GM19035 (cell line): Measurements from ENCODE around the gene HSF2BP.
"Not testable (repeated sequence)": the region's sequence is repeated elsewhere in the genome, so short reads cannot be mapped to it uniquely, and the experiment has no call there.

Experiments used
- ATAC-seq: cut with Tn5 transposase; IDR thresholded peaks from one replicate; pipeline ENCODE4 v1.9.1; 2021; ENCODE audit not compliant: unreplicated experiment

The HSF2BP gene

DNA sequence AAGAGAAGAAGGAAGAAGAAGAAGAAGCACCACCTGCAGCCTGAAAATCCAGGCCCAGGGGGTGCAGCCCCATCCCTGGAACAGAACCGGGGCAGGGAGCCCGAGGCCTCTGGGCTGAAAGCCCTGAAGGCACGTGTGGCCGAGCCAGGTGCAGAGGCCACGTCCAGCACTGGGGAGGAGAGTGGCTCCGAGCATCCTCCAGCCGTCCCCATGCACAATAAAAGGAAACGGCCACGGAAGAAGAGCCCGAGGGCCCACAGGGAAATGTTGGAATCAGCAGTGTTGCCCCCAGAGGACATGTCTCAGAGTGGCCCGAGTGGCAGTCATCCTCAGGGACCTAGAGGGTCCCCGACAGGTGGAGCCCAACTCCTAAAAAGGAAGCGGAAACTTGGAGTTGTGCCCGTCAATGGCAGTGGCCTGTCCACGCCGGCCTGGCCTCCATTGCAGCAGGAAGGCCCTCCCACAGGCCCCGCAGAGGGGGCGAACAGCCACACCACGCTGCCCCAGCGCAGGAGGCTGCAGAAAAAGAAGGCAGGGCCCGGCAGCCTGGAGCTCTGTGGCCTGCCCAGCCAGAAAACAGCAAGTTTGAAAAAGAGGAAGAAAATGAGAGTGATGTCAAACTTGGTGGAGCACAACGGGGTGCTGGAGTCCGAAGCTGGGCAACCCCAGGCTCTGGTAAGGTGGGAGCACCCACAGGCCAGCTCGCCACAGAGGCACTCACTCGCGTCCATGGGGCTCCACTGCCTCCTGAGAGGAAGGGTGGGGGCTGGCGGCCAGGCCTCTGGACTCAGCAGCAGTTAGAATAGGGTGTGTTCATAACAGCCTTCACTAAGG lies 28.5 kb upstream of the HSF2BP start:
- ATAC-seq = no peak

DNA sequence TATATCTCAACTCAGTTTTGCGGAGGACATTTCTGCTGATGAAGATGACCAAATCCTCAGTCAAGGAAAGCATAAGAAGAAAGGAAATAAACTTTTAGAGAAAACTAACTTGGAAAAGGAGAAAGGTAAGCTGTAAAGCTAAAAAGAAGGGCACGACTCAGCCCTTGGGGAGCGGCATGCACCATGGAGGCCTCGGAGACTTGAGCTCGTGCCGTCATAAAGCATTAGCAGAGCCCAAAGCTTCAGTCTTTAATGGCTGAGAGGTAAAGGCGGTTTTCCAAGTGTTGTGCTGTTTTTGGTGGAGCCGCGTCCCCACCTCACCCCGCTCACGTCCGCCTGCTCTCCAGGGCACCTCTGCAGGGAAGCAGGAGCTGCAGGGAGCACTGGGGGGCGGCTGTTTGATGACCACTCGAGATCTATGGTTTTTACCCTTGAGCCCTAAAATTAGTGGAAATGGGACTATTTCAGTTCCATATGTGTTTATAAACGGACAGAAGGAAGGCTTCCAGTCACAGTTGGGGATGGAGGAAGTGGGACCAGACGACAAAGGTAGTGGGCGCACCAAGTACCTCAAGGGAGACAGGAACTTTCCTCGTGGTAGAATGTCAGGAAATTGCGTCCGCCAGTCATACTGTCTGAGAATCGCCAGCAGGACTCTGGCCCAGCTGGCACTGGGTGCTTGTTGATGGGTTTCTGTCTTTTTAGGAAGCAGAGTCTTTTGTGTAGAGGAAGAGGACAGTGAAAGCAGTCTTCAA lies 27.7 kb upstream of the HSF2BP start:
- no peak for ATAC-seq

DNA sequence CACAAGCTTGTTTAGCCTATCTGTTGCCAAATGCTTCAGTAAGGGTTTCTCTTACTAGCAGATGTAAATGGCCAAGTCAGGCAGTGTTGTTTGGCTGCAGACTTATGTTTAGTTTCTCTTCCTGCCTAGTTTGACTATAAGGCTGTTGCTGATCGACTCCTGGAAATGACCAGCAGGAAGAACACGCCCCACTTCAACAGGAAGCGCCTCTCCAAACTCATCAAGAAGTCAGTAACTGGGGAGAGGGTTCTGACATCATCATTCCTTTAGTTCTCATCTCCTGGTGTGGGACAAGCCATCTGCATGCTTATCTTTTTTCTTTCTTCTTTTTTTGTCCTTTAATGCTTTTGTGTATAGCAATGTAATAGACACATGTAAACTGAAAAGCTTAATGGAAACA lies 25.1 kb upstream of the HSF2BP start:
- ATAC-seq = no peak

DNA sequence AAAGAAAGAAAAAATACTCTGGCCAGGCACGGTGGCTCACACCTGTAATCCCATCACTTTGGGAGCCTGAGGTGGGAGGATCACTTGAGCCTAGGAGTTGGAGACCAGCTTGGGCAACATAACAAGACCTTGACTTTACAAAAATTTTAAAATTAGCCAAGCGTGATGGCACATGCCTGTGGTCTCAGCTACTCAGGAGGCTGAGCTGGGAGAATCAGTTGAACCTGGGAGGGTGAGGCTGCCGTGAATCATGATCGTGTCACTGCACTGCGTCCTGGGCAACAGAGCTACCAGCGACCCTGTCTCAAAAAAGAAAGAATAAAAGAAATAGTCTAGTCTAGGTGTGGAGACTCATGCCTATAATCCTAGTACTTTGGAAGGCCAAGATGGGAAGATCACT lies 22.4 kb upstream of the HSF2BP start:
- ATAC-seq = no peak

DNA sequence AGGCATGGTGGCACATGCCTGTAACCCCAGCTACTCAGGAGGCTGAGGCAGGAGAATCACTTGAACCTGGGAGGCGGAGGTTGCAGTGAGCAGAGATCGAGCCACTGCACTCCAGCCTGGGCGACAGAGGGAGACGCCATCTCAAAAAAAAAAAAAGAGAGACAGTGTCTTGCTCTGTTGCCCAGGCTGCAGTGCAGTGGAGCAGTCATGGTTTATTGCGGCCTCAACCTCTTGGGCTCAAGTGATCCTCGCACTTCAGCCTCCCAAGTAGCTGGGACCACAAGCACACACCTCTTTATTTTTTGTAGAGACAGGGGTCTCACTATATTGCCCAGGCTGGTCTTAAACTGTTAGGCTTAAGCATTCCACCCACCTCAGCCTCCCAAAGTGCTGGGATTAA lies 21.1 kb upstream of the HSF2BP start:
- not testable (repeated sequence) for ATAC-seq

DNA sequence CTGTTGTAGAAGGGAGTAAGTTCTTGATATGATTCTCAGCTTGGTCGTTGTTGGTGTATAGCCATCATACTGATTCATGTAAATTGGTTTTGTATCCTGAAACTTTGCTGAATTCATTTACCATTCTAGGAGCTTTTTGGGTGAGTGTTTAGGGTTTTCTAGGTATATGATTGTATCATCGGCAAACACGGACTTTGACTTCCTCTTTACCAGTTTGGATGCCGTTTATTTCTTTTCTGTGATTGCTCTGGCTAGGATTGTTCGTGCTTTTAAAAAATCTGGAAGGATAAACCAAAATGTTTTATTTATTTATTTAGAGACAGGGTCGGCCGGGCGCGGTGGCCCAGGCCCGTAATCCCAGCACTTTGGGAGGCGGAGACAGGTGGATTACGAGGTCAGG lies 20.7 kb upstream of the HSF2BP start:
- no peak for ATAC-seq

DNA sequence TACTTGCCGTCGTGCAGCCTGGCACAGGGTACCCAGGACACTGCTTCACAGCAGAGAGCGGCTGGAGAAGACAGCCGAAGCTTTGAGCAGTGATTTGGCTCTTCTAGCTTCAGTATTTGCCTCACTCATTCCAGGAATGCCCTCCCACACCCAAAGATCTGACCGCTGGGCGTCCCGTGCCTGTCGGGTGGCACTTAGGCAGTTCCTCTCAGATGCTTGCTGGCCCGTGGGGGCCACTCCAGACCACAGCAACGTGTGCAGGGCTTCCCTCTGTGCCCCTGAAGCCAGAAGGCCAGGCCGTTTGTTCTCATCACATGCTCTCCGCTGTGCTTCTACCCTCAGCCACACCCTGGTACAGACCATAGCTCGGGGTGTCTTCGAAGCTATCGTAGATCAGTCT lies 17.1 kb upstream of the HSF2BP start:
- ATAC-seq = no peak

DNA sequence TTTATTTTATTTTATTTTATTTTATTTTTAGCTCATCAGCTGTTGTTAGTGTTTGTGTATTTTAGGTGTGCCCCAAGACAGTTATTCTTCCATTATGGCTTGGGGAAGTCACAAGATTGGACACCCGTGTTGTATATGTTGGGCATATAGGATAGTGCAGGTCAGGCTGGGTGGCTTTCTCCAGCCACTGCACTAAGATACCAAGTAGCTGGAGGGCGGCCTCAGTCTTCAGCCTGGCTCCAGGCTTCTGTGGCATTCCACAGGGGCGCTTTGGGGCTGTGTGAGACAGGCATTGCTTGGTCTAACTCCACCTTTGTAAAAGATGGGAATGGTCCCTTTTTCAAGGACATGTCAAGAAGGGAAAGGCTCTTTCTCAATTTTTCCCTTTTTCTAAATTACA lies 16.6 kb upstream of the HSF2BP start:
- ATAC-seq = no peak

DNA sequence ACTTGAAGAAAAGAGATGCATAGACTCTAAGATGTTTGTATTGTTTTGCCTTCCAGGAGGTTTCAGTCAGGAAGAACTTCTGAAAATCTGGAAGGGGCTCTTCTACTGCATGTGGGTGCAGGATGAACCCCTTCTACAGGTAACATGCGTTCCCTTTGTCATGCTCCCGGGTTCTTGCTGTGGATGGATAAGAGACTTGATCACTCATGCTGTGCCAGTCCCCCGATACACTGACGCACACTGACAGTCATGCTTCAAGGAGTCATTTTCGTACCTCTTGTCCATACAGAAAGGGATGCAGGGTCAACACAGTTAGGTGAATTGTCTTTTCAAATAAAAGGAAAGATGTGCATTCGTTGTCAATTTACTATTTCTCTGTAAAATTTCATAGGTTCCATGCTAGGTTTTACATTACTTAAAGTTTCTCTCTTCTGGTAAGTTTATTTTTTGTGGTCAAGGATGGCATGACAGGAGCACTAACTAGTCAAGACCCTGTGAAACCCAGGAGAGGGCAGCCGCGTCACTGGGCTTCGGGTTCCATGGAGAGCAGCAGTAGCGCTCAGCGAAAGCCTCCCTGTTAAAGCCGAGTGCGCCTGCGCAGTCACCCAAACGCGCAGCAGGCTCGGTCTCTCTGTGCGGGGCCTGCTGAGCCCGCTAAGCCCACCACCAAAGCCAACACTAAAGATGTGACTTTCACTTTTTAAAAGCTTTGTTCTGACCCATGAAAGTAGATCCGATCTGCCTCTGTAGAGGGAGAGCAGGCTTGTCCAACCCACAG lies 10.7 kb upstream of the HSF2BP start:
- no peak for ATAC-seq

DNA sequence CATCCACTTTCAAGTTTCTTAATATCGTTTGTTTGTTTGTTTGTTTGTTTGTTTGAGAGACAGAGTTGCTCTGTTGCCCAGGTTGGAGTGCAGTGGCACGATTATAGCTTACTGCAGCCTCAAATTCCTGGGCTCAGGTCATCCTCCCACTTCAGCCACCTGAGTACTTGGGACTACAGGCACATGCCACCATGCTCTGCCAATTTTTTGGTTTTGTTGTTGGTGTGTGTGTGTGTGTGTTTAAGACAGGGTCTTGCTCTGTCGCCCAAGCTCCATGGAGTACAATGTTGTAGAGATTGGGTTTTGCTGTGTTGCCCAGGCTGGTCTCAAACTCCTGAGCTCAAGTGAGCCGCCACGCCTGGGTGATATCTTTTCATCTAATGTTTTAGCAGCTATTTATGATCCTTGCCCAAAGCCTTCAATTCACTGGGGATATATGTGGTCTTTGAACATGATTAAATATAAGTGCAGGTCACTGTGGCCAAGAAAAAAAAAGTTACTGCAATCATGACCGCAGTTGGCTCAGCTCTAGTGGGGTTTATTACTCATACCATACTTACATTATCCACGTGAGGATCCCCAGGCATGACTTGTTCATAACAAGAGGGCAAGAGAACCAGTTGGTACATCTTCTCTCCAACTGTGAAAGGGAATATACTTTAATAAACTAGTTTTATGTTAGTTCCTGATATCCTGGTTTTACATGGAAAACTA lies 8.1 kb upstream of the HSF2BP start:
- no peak for ATAC-seq

DNA sequence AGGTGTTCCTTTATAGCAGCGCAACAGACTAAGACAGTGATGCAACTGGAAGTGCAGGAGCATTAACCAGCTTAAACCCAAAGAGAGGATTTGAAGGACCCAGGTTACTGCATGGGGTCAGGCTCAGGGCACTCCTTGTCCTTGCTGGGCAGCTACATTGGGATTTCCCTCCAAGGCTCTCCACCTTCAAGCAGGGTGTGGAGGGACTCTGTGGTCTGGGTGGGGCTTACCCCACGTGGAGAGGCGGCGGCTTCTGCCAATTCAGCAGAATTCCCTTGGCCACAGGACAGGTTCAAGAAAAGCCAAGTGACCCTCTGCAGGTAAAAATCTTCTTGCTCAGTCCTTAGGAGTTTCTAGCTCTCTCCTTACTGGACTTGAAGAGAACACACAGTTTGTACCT lies 6.6 kb upstream of the HSF2BP start:
- no peak for ATAC-seq

DNA sequence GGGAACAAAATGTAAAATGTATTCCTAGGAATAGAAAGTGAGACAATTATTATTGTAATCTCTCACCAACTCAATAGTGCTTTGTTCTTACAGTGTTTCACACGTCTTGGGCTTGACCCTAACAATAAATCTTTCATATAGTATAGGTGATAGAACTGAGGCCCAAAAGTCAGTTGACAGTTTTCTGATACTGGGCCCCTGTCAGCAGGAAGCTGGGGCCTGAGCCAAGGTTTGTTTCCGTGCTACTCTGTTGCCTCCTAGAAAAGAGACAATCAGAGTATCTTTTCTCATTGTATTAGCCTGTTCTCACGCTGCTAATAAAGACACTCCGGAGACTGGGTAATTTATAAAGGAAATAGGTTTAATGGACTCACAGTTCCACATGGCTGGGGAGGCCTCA lies 5.1 kb upstream of the HSF2BP start:
- ATAC-seq = no peak

DNA sequence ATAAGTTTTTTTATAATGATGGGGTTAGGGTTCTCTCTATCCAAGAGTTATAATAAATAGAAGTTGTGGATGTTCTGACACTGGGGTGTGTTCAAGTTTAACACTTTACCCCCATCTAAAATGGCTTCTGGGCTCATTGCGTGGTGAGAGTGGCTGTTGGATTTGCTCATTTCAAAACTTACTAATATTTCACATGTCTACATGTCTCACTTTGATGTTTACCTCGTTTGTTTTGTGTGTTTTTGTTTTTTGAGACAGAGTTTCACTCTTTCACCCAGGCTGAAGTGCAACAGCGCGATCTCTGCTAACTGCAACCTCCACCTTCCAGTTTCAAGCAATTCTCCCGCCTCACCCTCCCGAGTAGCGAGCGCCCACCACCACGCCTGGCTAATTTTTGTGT lies 3.7 kb upstream of the HSF2BP start:
- ATAC-seq = no peak

DNA sequence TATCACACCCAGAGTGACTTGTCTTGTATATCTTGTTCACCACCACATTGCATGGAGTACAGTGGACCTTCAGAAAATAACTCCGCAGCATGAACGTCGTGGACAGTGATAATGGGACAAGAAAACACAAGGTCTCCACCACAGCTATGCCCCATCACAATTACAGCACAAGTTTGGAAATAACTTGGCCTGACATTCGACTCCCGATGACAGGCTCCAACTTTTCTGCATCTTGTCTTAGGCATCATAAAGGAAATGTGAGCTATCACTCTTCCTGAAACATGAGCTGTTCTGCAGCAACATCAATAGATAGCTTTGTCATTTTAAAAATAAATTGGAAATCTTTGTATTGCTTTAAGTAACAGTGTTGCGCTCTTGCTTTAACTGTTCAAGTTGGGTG lies 3.0 kb upstream of the HSF2BP start:
- ATAC-seq = no peak

DNA sequence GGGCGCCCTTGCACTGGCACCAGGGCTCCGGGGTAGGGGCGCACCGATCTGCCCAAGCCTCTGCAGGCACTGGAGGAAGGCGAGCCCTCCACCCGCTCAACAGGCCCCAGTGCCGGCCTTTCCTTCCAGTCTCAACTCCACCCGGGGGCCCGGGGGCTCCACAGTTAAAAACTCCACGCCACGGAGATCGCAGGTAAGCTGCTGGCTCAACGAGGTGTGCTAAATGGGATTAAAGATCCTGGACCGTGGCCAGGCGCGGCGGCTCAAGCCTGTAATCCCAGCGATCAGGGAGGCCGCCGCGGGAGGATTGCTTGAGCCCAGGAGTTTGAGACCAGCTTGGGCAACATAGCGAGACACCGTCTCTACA lies 536 bp downstream of the HSF2BP start:
- no peak for ATAC-seq

DNA sequence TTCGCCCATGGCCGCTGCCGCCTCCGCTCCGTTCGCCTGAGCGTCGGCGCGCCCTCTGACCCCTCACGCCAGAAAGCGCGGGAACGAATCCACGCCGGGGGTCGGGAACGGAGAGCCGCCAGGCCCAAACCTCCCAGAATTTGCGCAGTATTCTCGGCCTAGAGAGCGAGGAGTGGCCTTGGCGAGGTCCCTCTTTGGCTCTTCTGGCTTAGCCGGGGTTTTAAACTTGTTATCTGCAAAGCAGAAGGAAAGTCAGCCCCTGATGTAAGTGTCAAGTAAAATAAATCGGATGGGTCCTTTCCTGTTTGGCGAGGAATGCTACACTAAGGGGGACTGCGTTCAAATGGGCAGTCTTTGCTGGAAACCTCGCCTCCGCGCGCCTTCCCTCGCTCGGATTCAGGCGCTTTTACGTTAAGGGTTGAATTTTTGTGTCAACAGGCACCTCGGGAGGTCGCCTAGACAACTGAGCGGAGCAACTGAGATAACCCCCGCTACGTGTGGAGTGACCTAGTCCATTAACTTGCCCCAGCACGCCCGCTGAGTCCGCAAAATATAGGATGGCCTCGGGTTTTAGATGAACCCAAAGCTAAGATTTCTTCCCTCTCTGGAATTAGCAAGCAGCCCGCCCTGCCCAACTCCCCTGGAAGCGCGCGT lies 1.1 kb downstream of the HSF2BP start:
- ATAC-seq = no peak

DNA sequence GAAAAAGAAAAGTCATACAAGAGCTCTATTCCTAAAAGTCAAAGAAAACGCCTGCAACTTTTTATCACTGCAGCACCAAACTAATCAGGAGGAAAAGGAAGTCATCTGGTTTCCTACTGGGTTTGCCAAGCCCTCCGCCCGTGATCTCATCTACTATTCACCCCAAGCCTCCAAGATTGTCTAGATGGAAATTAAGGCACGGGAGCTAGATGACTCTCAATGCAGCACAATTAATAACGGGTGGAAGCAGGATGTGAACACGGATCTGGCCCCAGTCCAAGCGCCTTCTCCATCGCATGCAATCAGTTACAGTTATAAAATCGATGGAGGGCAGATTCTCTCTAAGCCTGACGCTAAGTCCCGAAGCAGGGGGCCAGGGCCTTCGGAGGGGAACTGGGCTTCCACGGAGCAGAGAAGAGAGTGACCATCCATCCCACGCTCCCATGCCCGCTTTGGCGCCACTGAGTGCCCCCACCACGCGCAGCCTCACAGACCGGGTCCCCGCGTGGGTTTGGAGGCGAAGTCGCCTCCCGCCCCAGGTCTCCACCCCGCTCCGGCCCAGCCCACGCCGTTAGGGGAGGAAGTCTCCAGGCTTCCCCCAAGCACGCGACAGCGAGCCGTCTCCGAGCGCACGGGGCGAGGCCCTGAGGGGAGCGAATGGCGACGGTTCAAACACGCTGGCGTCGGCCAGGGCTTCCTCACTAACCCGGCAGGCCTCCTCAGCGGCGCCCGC lies 1.8 kb downstream of the HSF2BP start:
- no peak for ATAC-seq

DNA sequence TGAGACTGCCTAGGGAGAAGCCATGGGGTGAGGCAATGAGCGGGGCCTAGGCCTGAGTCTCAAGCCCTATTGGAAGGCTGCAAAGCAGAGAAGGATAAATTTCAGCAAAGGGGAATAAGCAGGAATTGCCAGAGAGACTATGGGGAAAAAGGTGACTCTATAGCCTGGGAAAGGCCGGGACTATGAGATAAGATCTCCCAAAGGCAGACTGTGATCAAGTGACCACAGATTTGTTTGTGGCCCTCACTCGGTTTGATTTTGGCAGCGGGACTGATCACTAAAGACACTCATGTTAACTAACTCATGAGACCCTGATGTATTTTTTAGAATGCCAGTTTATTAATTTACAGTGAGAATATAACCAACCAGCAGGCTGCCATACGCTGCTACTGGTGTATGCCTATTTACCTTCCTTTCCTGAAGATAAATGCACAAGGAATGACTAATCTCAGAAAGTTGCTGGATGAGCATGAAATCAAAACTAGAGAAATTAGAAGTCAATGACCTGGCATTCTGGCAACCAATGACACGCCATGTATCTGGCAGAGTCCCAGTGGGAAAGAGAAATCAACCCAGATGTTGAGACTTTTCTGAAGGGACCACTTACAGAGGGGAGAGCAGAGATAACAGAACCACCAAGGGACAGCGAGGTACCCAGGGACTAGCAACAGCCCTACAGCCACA lies 4.3 kb downstream of the HSF2BP start:
- no peak for ATAC-seq

DNA sequence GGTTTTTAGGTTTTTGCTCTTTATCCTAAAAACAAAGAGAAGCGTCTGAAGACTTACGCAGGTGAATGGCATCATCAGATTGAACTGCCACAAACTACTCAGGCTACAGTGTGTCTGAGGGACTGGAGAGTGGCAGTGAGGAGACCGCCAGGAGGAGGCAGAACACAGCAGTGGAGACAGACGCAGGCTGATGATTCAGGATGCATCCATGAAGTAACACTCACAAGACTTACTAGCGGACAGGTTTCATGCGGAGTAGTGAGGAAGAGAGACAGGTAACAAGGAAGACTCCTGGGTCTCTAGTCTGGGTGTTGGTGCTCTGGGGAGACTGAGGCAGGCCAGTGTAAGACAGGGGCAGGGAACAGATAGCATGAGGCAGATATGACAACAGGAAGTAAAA lies 5.7 kb downstream of the HSF2BP start:
- no peak for ATAC-seq
